GM12878 (cell line): ENCODE results near the gene METAP1.

ENCODE experiments used
- BCL11A ChIP-seq: IDR thresholded peaks from 2 replicates; pipeline ENCODE4 v1.6.1; 2011; ENCODE audit warnings: low read depth, low read length
- BHLHE40 ChIP-seq, 2 experiments: fragments of 450-650 bp in 1 of 2; IDR thresholded peaks; 2 replicates each; pipeline ENCODE4 v1.6.1; 2011 to 2017; ENCODE audit warnings: low read depth in 2 of 2, borderline replicate concordance in 1 of 2, improper control_type of control experiment in 1 of 2, low read length in 1 of 2, mild to moderate bottlenecking in 1 of 2
- CTCF ChIP-seq, 3 experiments: IDR thresholded peaks in 2 of 3; conservative IDR thresholded peaks in 1 of 3; 2 replicates each; pipeline ENCODE4 v1.5.1; 2011; ENCODE audit warnings: low read depth in 3 of 3, low read length in 3 of 3, mild to moderate bottlenecking in 3 of 3, control low read depth in 2 of 3, moderate library complexity in 2 of 3, inconsistent platforms in 1 of 3, mixed read lengths in 1 of 3; ENCODE audit not compliant: control insufficient read depth in 2 of 3, insufficient read depth in 1 of 3; ENCODE audit errors: extremely low read depth in 1 of 3
- EED ChIP-seq: sonication (generic); IDR thresholded peaks from 2 replicates; pipeline ENCODE4 v1.6.1; 2016; ENCODE audit warnings: antibody characterized with exemption, low read depth
- EP300 ChIP-seq, 2 experiments: fragments of 150-350 bp in 1 of 2; IDR thresholded peaks; 2 replicates each; pipeline ENCODE4 v1.6.1; 2011 to 2012; ENCODE audit warnings: low read depth in 2 of 2, low read length in 2 of 2, borderline replicate concordance in 1 of 2, improper control_type of control experiment in 1 of 2, inconsistent platforms in 1 of 2; ENCODE audit not compliant: control insufficient read depth in 1 of 2
- MAX ChIP-seq: IDR thresholded peaks from 2 replicates; pipeline ENCODE4 v1.6.1; 2012; ENCODE audit warnings: low read depth, low read length, improper control_type of control experiment
- MEF2A ChIP-seq: IDR thresholded peaks from 2 replicates; pipeline ENCODE4 v1.6.1; 2011; ENCODE audit warnings: low read depth, mild to moderate bottlenecking, low read length, moderate library complexity; ENCODE audit not compliant: insufficient read depth
- POLR2A ChIP-seq: IDR thresholded peaks from 2 replicates; pipeline ENCODE4 v1.6.1; 2011; ENCODE audit warnings: low read depth, mild to moderate bottlenecking, low read length
- POLR2AphosphoS5 ChIP-seq: IDR thresholded peaks from 2 replicates; pipeline ENCODE4 v1.6.1; 2011; ENCODE audit warnings: mild to moderate bottlenecking, low read length, inconsistent platforms
- STAT1 ChIP-seq: fragments of 450-650 bp; conservative IDR thresholded peaks from 2 replicates; pipeline ENCODE4 v1.6.1; 2014; ENCODE audit warnings: antibody characterized with exemption, mild to moderate bottlenecking
- STAT3 ChIP-seq: IDR thresholded peaks from 2 replicates; pipeline ENCODE4 v1.6.1; 2011; ENCODE audit warnings: low read depth, low read length, improper control_type of control experiment
- USF1 ChIP-seq: IDR thresholded peaks from 2 replicates; pipeline ENCODE4 v1.6.1; 2011; ENCODE audit warnings: borderline replicate concordance, low read depth, mild to moderate bottlenecking, moderate library complexity, mixed read lengths, low read length; ENCODE audit not compliant: insufficient read depth; ENCODE audit errors: extremely low read length
- ZNF274 ChIP-seq: IDR thresholded peaks from one replicate; pipeline ENCODE4 v1.8.0; 2011; ENCODE audit not compliant: insufficient read length, insufficient read depth
- ZZZ3 ChIP-seq: IDR thresholded peaks from 2 replicates; pipeline ENCODE4 v1.6.1; 2011; ENCODE audit warnings: low read depth; ENCODE audit not compliant: control insufficient read depth, insufficient read length

- no peak for TF ChIP-seq STAT3
- no peak for TF ChIP-seq EED
- no peak for TF ChIP-seq EP300 (IDR thresholded peaks at IDR 0.05; ENCODE audit: borderline replicate concordance in 1 of 2, control insufficient read depth in 1 of 2, low read depth in 2 of 2, low read length in 2 of 2)
- TF ChIP-seq POLR2A, result no peak
- no peak for TF ChIP-seq POLR2AphosphoS5
- TF ChIP-seq STAT1, result no peak
- no peak for TF ChIP-seq ZNF274
- no peak for TF ChIP-seq USF1
- TF ChIP-seq CTCF (IDR thresholded peaks at IDR 0.05 in 2 of 3, conservative IDR thresholded peaks at IDR 0.05 in 1 of 3; ENCODE audit: control insufficient read depth in 2 of 3, extremely low read depth in 1 of 3, insufficient read depth in 1 of 3, low read depth in 3 of 3, low read length in 3 of 3), result no peak
- TF ChIP-seq BCL11A, result no peak
- no peak for TF ChIP-seq BHLHE40 (IDR thresholded peaks at IDR 0.05; ENCODE audit: borderline replicate concordance in 1 of 2, low read depth in 2 of 2, low read length in 1 of 2)
- TF ChIP-seq ZZZ3, result no peak
- no peak for TF ChIP-seq MEF2A
- no peak for TF ChIP-seq MAX
Measured at GRCh38 chr4:98958065-98958464, 37.5 kb upstream of the METAP1 start.
